KMS-11 (cell line): ENCODE results near the gene ZNF581.
A peak's percentile ranks its signal among the peaks of the same experiment; 100 is the strongest.

ENCODE experiments used
- H2AFZ ChIP-seq: fragments of 200-600 bp; sonication (generic); 2 replicates; pipeline ENCODE4 v1.6.1; 2016; ENCODE audit warnings: antibody characterized with exemption, mixed run types, low read depth
- H3K27ac ChIP-seq: fragments of 200-600 bp; sonication (generic); 2 replicates; pipeline ENCODE4 v1.6.1; 2016; ENCODE audit warnings: mild to moderate bottlenecking, mixed run types
- H3K27me3 ChIP-seq: fragments of 200-600 bp; sonication (generic); 2 replicates; pipeline ENCODE4 v1.6.1; 2017; ENCODE audit warnings: mild to moderate bottlenecking, low read depth, mixed run types, moderate library complexity; ENCODE audit not compliant: insufficient read depth
- H3K36me3 ChIP-seq: fragments of 200-600 bp; sonication (generic); 2 replicates; pipeline ENCODE4 v1.6.1; 2017; ENCODE audit warnings: mild to moderate bottlenecking, mixed run types; ENCODE audit not compliant: insufficient read depth
- H3K4me1 ChIP-seq: fragments of 200-600 bp; sonication (generic); 2 replicates; pipeline ENCODE4 v1.6.1; 2016; ENCODE audit warnings: mild to moderate bottlenecking, low read depth, mixed run types; ENCODE audit not compliant: poor library complexity, severe bottlenecking
- H3K4me2 ChIP-seq: fragments of 200-600 bp; sonication (generic); 2 replicates; pipeline ENCODE4 v1.7.0; 2016; ENCODE audit warnings: mild to moderate bottlenecking, mixed run types
- H3K4me3 ChIP-seq: fragments of 200-600 bp; sonication (generic); IDR thresholded peaks from 2 replicates; pipeline ENCODE4 v1.6.1; 2017; ENCODE audit warnings: low read depth, low read length, mixed read lengths; ENCODE audit not compliant: insufficient read depth
- H3K79me2 ChIP-seq: fragments of 200-600 bp; sonication (generic); 2 replicates; pipeline ENCODE4 v1.6.1; 2016; ENCODE audit warnings: low read depth, mixed run types; ENCODE audit not compliant: insufficient read depth
- H3K9ac ChIP-seq: fragments of 200-600 bp; sonication (generic); 2 replicates; pipeline ENCODE4 v1.6.1; 2016; ENCODE audit warnings: mild to moderate bottlenecking, mixed run types
- H4K20me1 ChIP-seq: fragments of 200-600 bp; sonication (generic); 2 replicates; pipeline ENCODE4 v1.6.1; 2016; ENCODE audit warnings: mild to moderate bottlenecking, mixed run types; ENCODE audit not compliant: insufficient read depth
- CTCF ChIP-seq: fragments of 200-600 bp; sonication (generic); conservative IDR thresholded peaks from 2 replicates; pipeline ENCODE4 v1.6.1; 2017; ENCODE audit warnings: low read depth, mild to moderate bottlenecking, antibody characterized with exemption, low read length, moderate library complexity, mixed read lengths

ZNF581 gene

GRCh38 chr19:55645512-55645881 is 2.0 kb downstream of the ZNF581 start:
- H3K27me3 ChIP-seq: no peaks in the 10 kb centered on the region
- H3K4me1 ChIP-seq: peaks cover 16% of the 10 kb centered on the region
- no peaks in the 10 kb centered on the region for H3K36me3 ChIP-seq
- no peaks in the 10 kb centered on the region for H4K20me1 ChIP-seq
- H3K27ac ChIP-seq: no peak overlapping the region
- H3K4me2 ChIP-seq: no peak overlapping the region
- H3K79me2 ChIP-seq: peaks cover 36% of the 10 kb centered on the region
- no peak for TF ChIP-seq CTCF
- no peak overlapping the region for H2AFZ ChIP-seq
- H3K9ac ChIP-seq: no peak overlapping the region
- no peak overlapping the region for H3K4me3 ChIP-seq

- peaks cover 35% of the 10 kb centered on the region for H3K79me2 ChIP-seq
- no peaks in the 10 kb centered on the region for H3K27me3 ChIP-seq
- H3K4me2 ChIP-seq: peak overlapping the region; percentile 9; the same call in 1 of the 2 replicates
- no peaks in the 10 kb centered on the region for H3K36me3 ChIP-seq
- H2AFZ ChIP-seq: no peak overlapping the region
- no peak for TF ChIP-seq CTCF
- H3K4me1 ChIP-seq: peaks cover 16% of the 10 kb centered on the region
- H3K27ac ChIP-seq: no peak overlapping the region
- H3K9ac ChIP-seq: no peak overlapping the region
- H4K20me1 ChIP-seq: no peaks in the 10 kb centered on the region
- no peak overlapping the region for H3K4me3 ChIP-seq
These were observed 3.7 kb downstream of the ZNF581 start for GRCh38 chr19:55646889-55647731.

GRCh38 chr19:55647732-55648584 is 4.5 kb downstream of the ZNF581 start, which contains the start of gene CCDC106:
Gene CCDC106, plus strand, starts transcription at chr19:55648212. Its CDS starts 835 bp downstream, at chr19:55649047.
- Histone ChIP-seq H3K79me2 (peaks cover 28% of the 10 kb centered on the region), H2AFZ (no peak within 1 kb of the TSS)
- TF ChIP-seq CTCF: no peak

GRCh38 chr19:55648585-55649267 is 5.3 kb downstream of the ZNF581 start:
- H3K4me3 ChIP-seq: no peak overlapping the region
- H3K4me1 ChIP-seq: peaks cover 11% of the 10 kb centered on the region
- no peak overlapping the region for H3K27ac ChIP-seq
- TF ChIP-seq CTCF: no peak
- peaks cover 25% of the 10 kb centered on the region for H3K79me2 ChIP-seq
- H2AFZ ChIP-seq: no peak overlapping the region
- H3K4me2 ChIP-seq: no peak overlapping the region; the same call in 1 of the 2 replicates
- H3K9ac ChIP-seq: peak overlapping the region; percentile 30; the same call in 1 of the 2 replicates
- H4K20me1 ChIP-seq: no peaks in the 10 kb centered on the region
- H3K27me3 ChIP-seq: no peaks in the 10 kb centered on the region
- H3K36me3 ChIP-seq: no peaks in the 10 kb centered on the region

More at GRCh38 chr19:55647732-55648584, 4.5 kb downstream of the ZNF581 start, which contains the start of gene CCDC106:
- Histone ChIP-seq H3K9ac (peak within 1 kb of the TSS; percentile 30; the same call in 1 of the 2 replicates), H3K27ac (no peak within 1 kb of the TSS), H3K4me3 (no peak within 1 kb of the TSS), H3K27me3 (no peaks in the 10 kb centered on the region), H3K4me2 (peak within 1 kb of the TSS; percentile 9; the same call in 1 of the 2 replicates), H3K36me3 (no peaks in the 10 kb centered on the region), H4K20me1 (no peaks in the 10 kb centered on the region), H3K4me1 (peaks cover 14% of the 10 kb centered on the region)
